NCI-H1694 treated with DMSO at 0.1 percent for 48 hours (cell line): ENCODE results near the gene VPS13C.
A peak's percentile ranks its signal among the peaks of the same experiment; 100 is the strongest.
"Not testable (repeated sequence)": the region's sequence is repeated elsewhere in the genome, so short reads cannot be mapped to it uniquely, and the experiment has no call there.

Experiments
- DNase-seq: peaks from one replicate; lab custom pipeline; 2025; lab: John Stamatoyannopoulos, UW

VPS13C gene

GRCh38 chr15:62047282-62047827 is 12.9 kb downstream of the VPS13C start:
- no peak for DNase-seq

GRCh38 chr15:62046078-62046743 is 14.0 kb downstream of the VPS13C start:
- DNase-seq = no peak

- DNase-seq = no peak
Measured at GRCh38 chr15:62035256-62035924, 24.9 kb downstream of the VPS13C start.

- DNase-seq = no peak
Measured at GRCh38 chr15:62027916-62028315, 32.3 kb downstream of the VPS13C start.

- peak; percentile 12 for DNase-seq
Measured at GRCh38 chr15:62027263-62027565, 33.0 kb downstream of the VPS13C start.

- no peak for DNase-seq
Measured at GRCh38 chr15:62026487-62027262, 33.6 kb downstream of the VPS13C start.

GRCh38 chr15:62021991-62022600 is 38.2 kb downstream of the VPS13C start:
- DNase-seq = no peak

- DNase-seq = no peak
Measured at GRCh38 chr15:62020576-62021160, 39.6 kb downstream of the VPS13C start.

GRCh38 chr15:62005354-62005753 is 54.9 kb downstream of the VPS13C start:
- not testable (repeated sequence) for DNase-seq

- DNase-seq = no peak
Measured at GRCh38 chr15:61997786-61998185, 62.5 kb downstream of the VPS13C start.

GRCh38 chr15:61996056-61996635 is 64.1 kb downstream of the VPS13C start:
- no peak for DNase-seq

- DNase-seq = no peak
Measured at GRCh38 chr15:61994216-61994615, 66.0 kb downstream of the VPS13C start.

- no peak for DNase-seq
Measured at GRCh38 chr15:61992518-61992917, 67.7 kb downstream of the VPS13C start.

- no peak for DNase-seq
Measured at GRCh38 chr15:61989667-61990066, 70.6 kb downstream of the VPS13C start.

- no peak for DNase-seq
Measured at GRCh38 chr15:61987824-61988223, 72.4 kb downstream of the VPS13C start.

- DNase-seq = no peak
Measured at GRCh38 chr15:61983081-61983480, 77.2 kb downstream of the VPS13C start.

- no peak for DNase-seq
Measured at GRCh38 chr15:61978225-61978624, 82.0 kb downstream of the VPS13C start.

GRCh38 chr15:61974759-61975158 is 85.5 kb downstream of the VPS13C start:
- DNase-seq = peak; percentile 84

GRCh38 chr15:61974118-61974517 is 86.1 kb downstream of the VPS13C start:
- no peak for DNase-seq

- DNase-seq = no peak
Measured at GRCh38 chr15:61951949-61952348, 108.3 kb downstream of the VPS13C start.

GRCh38 chr15:61946778-61947177 is 113.5 kb downstream of the VPS13C start:
- DNase-seq = no peak

GRCh38 chr15:61943992-61944391 is 116.3 kb downstream of the VPS13C start:
- no peak for DNase-seq
